Smooth muscle cell (in vitro differentiated cells): ENCODE measurements around the gene PLAGL1. TPM values are rescaled to one million over a fixed set of nuclear protein-coding genes. Genes with fewer than 3 reads are reported as not detected.

ENCODE experiments used
- DNase-seq: peaks from one replicate; lab custom pipeline; 2025; ENCODE audit not compliant: unreplicated experiment; lab: John Stamatoyannopoulos, UW
- H2AFZ ChIP-seq: fragments of 200-600 bp; sonication (generic); 2 replicates; pipeline ENCODE4 v1.6.0; 2016; ENCODE audit warnings: antibody characterized with exemption, low read depth, mild to moderate bottlenecking
- H3F3A ChIP-seq: fragments of 200-600 bp; sonication (generic); 2 replicates; pipeline ENCODE4 v1.6.0; 2017; ENCODE audit warnings: antibody characterized with exemption, low read depth
- H3K27ac ChIP-seq: fragments of 200-600 bp; sonication (generic); 2 replicates; pipeline ENCODE4 v1.5.1; 2016; ENCODE audit warnings: low read depth, mild to moderate bottlenecking
- H3K27me3 ChIP-seq: fragments of 200-600 bp; sonication (generic); 2 replicates; pipeline ENCODE4 v1.6.1; 2016; ENCODE audit warnings: low read depth, mild to moderate bottlenecking
- H3K36me3 ChIP-seq: fragments of 200-600 bp; sonication (generic); 2 replicates; pipeline ENCODE4 v1.5.1; 2016; ENCODE audit warnings: low read depth
- H3K4me1 ChIP-seq: fragments of 200-600 bp; sonication (generic); 2 replicates; pipeline ENCODE4 v1.5.1; 2016; ENCODE audit warnings: low read depth
- H3K4me2 ChIP-seq: fragments of 200-600 bp; sonication (generic); 2 replicates; pipeline ENCODE4 v1.6.0; 2016; ENCODE audit warnings: mild to moderate bottlenecking
- H3K4me3 ChIP-seq: fragments of 200-600 bp; sonication (generic); 2 replicates; pipeline ENCODE4 v1.5.1; 2016; ENCODE audit warnings: mild to moderate bottlenecking
- H3K79me2 ChIP-seq: fragments of 200-600 bp; sonication (generic); 2 replicates; pipeline ENCODE4 v1.6.0; 2016; ENCODE audit warnings: low read depth, mild to moderate bottlenecking
- H3K9ac ChIP-seq: fragments of 200-600 bp; sonication (generic); 2 replicates; pipeline ENCODE4 v1.6.0; 2016; ENCODE audit warnings: low read depth
- H3K9me3 ChIP-seq: fragments of 200-600 bp; sonication (generic); replicated peaks from 2 replicates; pipeline ENCODE4 v1.5.1; 2016; ENCODE audit warnings: low read depth
- H4K20me1 ChIP-seq: fragments of 200-600 bp; sonication (generic); 2 replicates; pipeline ENCODE4 v1.6.0; 2016; ENCODE audit warnings: low read depth
- WGBS: methylation state at CpG from one replicate; pipeline ENCODE4 v1.1.7; 2016; ENCODE audit warnings: low lambda C conversion rate; 5-methylcytosine and 5-hydroxymethylcytosine counted together
- polyA plus RNA-seq: library from polyadenylated mRNA; unstranded; fragments of >200 nt; fragmentation: Nextera tagmentation; extraction: Ambion mirVana; gene quantifications from 2 replicates; pipeline ENCODE4 v1.2.1, GENCODE V29; 2016
- total RNA-seq: library from RNA; depleted of rRNA; stranded (reverse); fragments of >200 nt; gene quantifications from 2 replicates; pipeline ENCODE4 v1.2.3, GENCODE V29; 2014
- TF ChIP-seq, protein P1 (sequence below): fragments of 200-600 bp; sonication (generic); IDR thresholded peaks from 2 replicates; pipeline ENCODE4 v1.5.1; 2017; ENCODE audit warnings: borderline replicate concordance, mild to moderate bottlenecking, antibody characterized with exemption; ENCODE audit not compliant: insufficient read depth, poor library complexity, severe bottlenecking

The PLAGL1 gene
- total and polyA plus RNA-seq, 2 experiments from 2014 or later, result 99.7 to 130 TPM

DNA sequence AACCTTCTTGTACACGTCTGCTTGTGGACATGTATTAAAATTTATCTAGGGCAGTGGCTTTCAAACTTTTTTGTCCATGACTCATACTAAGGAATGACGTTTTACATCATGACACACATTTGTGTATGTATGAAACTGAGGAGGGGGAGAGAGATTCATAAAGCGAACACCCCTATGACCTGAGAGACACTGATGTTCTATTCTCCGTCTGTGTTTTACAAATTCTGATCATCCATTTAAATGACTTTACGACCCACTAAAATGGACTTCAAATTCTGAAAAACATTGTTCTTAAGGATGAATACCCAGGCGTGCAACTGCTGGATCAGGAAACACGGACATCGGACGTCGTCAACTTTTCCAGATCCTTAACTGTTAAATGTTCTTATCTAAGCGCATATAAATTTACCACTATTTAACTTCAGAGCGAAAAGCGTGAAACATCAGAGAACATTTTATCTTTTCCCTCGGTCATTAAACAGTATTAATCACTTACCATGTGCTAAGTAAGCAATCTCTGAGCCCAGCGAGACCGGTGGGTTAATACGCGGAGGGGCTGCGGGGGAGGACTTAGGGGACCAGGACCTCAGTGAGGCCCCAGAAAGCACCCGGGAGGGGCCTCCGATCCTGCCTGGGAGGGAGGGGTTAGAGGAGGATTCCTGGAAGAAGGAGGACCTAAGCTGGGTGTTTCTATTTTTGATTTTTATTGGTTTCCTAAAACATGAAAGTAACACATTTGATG is 1.2 kb downstream of the PLAGL1 start:
- H3K4me2 ChIP-seq, result peak overlapping the region; percentile 80
- H3K36me3 ChIP-seq, result no peaks in the 10 kb centered on the region
- H3F3A ChIP-seq, result peaks cover 4% of the 10 kb centered on the region
- H3K27ac ChIP-seq, result peak overlapping the region; percentile 89
- TF ChIP-seq, protein P1, sequence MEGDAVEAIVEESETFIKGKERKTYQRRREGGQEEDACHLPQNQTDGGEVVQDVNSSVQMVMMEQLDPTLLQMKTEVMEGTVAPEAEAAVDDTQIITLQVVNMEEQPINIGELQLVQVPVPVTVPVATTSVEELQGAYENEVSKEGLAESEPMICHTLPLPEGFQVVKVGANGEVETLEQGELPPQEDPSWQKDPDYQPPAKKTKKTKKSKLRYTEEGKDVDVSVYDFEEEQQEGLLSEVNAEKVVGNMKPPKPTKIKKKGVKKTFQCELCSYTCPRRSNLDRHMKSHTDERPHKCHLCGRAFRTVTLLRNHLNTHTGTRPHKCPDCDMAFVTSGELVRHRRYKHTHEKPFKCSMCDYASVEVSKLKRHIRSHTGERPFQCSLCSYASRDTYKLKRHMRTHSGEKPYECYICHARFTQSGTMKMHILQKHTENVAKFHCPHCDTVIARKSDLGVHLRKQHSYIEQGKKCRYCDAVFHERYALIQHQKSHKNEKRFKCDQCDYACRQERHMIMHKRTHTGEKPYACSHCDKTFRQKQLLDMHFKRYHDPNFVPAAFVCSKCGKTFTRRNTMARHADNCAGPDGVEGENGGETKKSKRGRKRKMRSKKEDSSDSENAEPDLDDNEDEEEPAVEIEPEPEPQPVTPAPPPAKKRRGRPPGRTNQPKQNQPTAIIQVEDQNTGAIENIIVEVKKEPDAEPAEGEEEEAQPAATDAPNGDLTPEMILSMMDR, result no peak
- DNase-seq, result peak; percentile 3
- H3K27me3 ChIP-seq, result no peaks in the 10 kb centered on the region
- no peaks in the 10 kb centered on the region for H4K20me1 ChIP-seq
- H2AFZ ChIP-seq, result peak overlapping the region; percentile 65
- H3K79me2 ChIP-seq, result peaks cover 47% of the 10 kb centered on the region
- no peaks in the 10 kb centered on the region for H3K4me1 ChIP-seq
- H3K9ac ChIP-seq, result peak overlapping the region; percentile 86
- WGBS, result 42% methylated on average over 21 of the region's 21 CpGs
- peak overlapping the region; percentile 65 for H3K4me3 ChIP-seq
- no peaks in the 10 kb centered on the region for H3K9me3 ChIP-seq

DNA sequence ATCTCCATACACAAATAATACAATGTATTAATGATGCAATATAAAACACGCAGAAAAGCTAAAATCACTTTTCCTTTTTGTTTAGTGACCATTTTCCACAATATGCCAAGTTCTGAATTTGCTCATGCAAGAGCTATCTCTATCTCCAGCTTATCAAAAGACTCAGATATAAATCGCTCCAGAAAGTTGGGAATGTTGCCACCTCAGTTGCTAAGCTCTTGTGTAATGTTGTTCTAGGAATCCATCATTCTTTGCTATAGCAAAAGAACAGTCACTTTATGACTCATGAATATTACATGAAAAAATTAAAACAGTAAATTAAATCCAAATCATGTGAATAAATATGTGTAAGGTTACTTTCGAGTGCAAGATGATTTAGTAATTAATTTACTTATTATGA is 8.7 kb downstream of the PLAGL1 start:
- Histone ChIP-seq H3K79me2 (peaks cover 94% of the 10 kb centered on the region), H3F3A (no peaks in the 10 kb centered on the region), H3K27me3 (no peaks in the 10 kb centered on the region), H4K20me1 (peaks cover 43% of the 10 kb centered on the region), H3K4me2 (no peak overlapping the region), H3K9ac (no peak overlapping the region), H3K36me3 (peaks cover 4% of the 10 kb centered on the region), H3K4me3 (no peak overlapping the region), H2AFZ (no peak overlapping the region), H3K27ac (no peak overlapping the region), H3K9me3 (no peaks in the 10 kb centered on the region), H3K4me1 (no peaks in the 10 kb centered on the region)
- WGBS, result 87% methylated on average over 3 of the region's 3 CpGs
- TF ChIP-seq, protein P1, result no peak
- no peak for DNase-seq

DNA sequence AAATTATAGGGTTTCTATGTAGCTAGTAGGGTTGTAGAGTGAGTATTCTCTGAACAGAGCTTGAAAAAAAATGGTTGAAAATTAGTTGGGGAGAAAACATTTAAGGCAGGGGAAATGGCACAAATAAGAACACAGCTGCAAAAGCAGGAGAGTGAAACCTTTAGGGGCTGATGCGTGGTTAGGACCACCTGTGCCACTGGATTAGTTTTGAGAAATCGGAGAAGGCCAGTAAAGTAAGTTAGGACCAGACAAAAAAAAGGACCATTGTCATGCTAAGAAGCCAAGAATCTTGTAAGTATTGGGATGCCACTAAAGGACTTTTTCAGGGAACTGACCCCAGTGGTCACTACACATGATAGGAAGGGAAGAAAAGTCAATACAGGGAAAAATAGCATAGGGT is 9.4 kb downstream of the PLAGL1 start:
- TF ChIP-seq, protein P1, result no peak
- H3K36me3 ChIP-seq, result peaks cover 4% of the 10 kb centered on the region
- no peaks in the 10 kb centered on the region for H3F3A ChIP-seq
- no peak overlapping the region for H3K4me2 ChIP-seq
- no peak overlapping the region for H3K9ac ChIP-seq
- H3K9me3 ChIP-seq, result no peaks in the 10 kb centered on the region
- H3K4me1 ChIP-seq, result no peaks in the 10 kb centered on the region
- no peak overlapping the region for H2AFZ ChIP-seq
- H4K20me1 ChIP-seq, result peaks cover 43% of the 10 kb centered on the region
- WGBS, result 93% methylated on average over 2 of the region's 2 CpGs
- no peaks in the 10 kb centered on the region for H3K27me3 ChIP-seq
- no peak overlapping the region for H3K4me3 ChIP-seq
- no peak for DNase-seq
- peaks cover 92% of the 10 kb centered on the region for H3K79me2 ChIP-seq
- no peak overlapping the region for H3K27ac ChIP-seq
